SK-N-SH treated with all-trans-retinoic acid at 6 μM for 48 hours (cell line): ENCODE results near the gene CROCC2.

Source experiments
- ARNTL ChIP-seq: fragments of 450-650 bp; formaldehyde crosslinking; IDR thresholded peaks from 2 replicates; pipeline ENCODE4 v1.5.0; 2020; ENCODE audit warnings: low read depth, mild to moderate bottlenecking, moderate library complexity, borderline replicate concordance
- ESRRG ChIP-seq: fragments of 250-450 bp; sonication (Bioruptor Pico); IDR thresholded peaks from 2 replicates; pipeline ENCODE4 v1.6.1; 2021; ENCODE audit warnings: mild to moderate bottlenecking
- OSR1 ChIP-seq: fragments of 250-450 bp; sonication (Bioruptor Pico); IDR thresholded peaks from 2 replicates; pipeline ENCODE4 v1.8.0; 2022; ENCODE audit warnings: moderate library complexity, mild to moderate bottlenecking, inconsistent platforms
- PATZ1 ChIP-seq: fragments of 250-450 bp; sonication (Bioruptor Pico); IDR thresholded peaks from 2 replicates; pipeline ENCODE4 v1.8.0; 2020; ENCODE audit warnings: mild to moderate bottlenecking, moderate library complexity, borderline replicate concordance
- RARB ChIP-seq: fragments of 250-450 bp; sonication (Bioruptor Pico); IDR thresholded peaks from 2 replicates; pipeline ENCODE4 v1.8.0; 2021; ENCODE audit warnings: mild to moderate bottlenecking, moderate library complexity

- no peak for TF ChIP-seq OSR1 (CRISPR knock-in tag)
- no peak for TF ChIP-seq PATZ1
- TF ChIP-seq ESRRG: no peak
- no peak for TF ChIP-seq ARNTL
- TF ChIP-seq RARB: no peak
Measured at GRCh38 chr2:241036964-241037421, 130.9 kb downstream of the CROCC2 start.
